HPDE6-E6E7 (cell line): Measurements from ENCODE around the gene KNL1.
"Not testable (repeated sequence)": the region's sequence is repeated elsewhere in the genome, so short reads cannot be mapped to it uniquely, and the experiment has no call there.

Source experiments
- DNase-seq: peaks from one replicate; pipeline ENCODE4 v3.0.0; 2011; ENCODE audit warnings: missing footprints; ENCODE audit errors: extremely low spot score

Gene KNL1

DNA sequence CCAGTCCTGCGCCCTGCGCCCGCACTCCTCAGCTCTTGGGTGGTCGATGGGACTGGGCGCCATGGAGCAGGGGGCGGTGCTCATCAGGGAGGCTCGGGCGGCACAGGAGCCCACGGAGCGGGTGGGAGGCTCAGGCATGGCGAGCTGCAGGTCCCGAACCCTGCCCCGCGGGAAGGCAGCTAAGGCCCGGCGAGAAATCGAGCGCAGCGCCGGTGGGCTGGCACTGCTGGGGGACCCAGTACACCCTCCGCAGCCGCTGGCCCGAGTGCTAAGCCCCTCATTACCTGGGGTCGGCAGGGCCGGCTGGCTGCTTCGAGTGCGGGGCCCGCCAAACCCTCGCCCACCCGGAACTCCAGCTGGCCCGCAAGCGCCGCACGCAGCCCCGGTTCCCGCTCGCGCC lies 82.9 kb downstream of the KNL1 start:
- DNase-seq: not testable (repeated sequence)

DNA sequence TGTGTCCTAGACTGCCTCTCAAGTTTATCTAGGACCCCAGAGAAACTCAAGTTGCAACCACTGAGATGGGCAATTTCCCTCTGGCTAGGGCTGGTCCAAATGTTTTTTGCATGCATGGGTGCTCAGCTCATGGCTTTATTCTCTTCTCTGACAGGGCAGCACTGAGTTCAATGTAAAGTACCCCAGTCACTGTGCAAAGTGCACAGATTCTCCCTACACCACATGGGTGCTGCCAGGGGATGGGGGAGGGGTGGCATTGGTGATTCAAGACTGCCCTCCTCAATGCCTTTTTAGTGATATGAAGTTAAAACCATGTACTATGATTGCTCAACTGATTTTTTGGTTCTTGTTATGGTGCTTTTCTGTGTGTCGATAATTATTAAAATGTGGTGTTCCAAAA lies 86.1 kb downstream of the KNL1 start:
- no peak for DNase-seq

DNA sequence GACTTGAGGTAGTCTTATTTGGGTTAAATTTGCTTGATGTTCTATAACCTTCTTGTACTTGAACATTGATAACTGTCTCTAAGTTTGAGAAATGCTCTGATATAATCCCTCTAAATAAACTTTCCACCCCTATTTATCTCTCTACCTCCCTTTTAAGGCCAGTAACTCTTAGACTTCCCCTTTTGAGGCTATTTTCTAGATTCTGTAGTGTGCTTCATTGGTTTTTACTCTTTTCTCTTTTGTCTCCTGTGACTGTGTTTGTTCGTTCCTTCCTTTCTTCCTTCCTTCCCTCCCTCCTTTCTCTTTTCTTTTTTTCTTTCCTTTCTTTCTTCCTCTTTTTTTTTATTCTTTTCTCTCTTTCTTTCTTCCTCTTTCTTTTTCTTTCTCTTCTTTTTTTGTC lies 86.9 kb downstream of the KNL1 start:
- DNase-seq: not testable (repeated sequence)

DNA sequence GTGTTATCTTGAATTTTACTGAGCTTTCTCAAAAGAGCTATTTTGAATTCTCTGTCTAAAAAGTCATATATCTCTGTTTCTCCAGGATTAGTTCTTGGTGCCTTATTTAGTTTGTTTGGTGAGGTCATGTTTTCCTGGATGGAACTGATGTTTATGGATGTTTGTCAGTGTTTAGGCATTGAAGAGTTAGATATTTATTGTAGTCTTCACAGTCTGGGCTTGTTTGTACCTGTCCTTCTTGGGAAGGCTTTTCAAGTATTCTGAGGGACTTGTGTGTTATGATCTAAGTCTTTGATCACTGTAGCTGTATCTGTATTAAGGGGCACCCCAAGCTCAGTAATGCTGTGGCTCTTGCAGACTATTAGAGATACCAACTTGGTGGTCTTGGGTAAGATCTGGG lies 90.3 kb downstream of the KNL1 start:
- DNase-seq: no peak

DNA sequence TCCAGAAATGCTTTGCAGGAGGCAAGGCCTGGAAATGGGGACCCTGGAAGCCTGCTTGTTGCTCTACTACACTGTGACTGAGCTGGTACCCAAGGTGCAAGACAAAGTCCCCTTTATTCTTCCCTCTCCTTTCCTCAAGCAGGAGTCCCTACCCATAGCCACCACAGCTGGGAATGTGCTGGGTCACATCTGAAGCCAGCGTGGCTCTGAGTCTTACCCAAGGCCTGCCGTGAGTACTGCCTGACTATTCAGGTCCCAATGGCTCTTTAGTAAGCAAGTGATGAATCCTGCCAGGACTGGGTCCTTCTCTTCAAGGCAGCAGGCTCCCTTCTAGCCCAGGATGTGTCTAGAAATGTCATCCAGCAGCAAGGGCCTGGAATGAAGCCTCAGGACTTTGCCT lies 91.3 kb downstream of the KNL1 start:
- no peak for DNase-seq

DNA sequence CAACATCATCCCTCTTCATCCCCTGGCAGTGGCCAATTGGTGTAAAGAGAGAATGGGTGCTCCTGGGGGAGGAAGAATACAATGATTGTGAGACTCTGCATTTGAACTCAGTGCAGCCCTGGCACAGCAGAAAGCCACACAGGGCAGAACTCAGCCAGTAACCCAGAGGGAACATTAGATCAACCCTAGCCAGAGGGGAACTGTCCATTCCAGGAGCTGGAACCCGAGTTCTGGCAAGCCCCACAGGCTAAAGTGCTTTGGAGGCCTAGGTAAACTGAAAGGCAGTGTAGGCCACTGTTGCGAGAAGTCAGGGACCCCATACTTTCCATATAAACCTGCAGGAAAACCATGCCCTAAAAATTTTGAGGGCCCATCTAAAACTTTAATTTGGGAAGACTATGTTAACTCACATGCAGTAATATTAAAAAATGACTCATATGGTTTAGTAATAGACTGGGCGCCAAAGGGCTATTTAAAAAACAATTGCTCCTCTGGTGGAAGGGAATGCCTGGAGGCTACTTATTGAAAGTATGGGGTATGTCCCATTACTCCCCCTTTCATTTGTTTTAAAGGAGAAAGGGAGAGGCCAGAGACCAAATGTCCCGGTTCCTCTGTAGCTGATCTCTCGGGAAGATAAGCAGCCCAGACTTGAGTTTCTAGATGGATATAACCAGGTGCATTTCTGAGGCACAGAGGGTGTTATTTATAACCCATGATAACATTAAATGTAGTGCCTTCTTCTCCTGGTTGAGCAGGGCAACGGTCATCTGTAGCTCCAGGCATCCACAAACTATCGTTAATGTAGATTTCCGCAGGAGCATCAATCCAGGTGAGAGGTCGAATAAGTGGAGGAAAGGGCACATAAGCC lies 95.1 kb downstream of the KNL1 start:
- DNase-seq: no peak

DNA sequence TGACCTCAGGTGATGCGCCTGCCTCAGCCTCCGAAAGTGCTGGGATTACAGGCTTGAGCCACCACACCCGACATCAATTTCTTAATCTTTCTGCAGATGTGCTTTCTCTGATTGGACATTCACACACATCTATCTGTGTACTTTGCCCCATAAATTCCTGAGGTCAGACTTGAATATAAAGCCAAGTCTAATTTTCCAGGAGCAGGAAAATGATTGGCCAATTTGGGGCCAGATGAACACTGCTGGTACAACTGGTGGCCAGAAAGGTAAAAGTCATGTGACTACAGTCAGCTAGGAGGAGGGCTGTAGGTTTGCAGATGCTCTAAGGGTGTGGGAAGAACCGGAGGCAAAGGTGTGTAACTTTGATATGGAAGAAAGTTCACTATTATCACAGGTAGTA lies 97.7 kb downstream of the KNL1 start:
- no peak for DNase-seq

DNA sequence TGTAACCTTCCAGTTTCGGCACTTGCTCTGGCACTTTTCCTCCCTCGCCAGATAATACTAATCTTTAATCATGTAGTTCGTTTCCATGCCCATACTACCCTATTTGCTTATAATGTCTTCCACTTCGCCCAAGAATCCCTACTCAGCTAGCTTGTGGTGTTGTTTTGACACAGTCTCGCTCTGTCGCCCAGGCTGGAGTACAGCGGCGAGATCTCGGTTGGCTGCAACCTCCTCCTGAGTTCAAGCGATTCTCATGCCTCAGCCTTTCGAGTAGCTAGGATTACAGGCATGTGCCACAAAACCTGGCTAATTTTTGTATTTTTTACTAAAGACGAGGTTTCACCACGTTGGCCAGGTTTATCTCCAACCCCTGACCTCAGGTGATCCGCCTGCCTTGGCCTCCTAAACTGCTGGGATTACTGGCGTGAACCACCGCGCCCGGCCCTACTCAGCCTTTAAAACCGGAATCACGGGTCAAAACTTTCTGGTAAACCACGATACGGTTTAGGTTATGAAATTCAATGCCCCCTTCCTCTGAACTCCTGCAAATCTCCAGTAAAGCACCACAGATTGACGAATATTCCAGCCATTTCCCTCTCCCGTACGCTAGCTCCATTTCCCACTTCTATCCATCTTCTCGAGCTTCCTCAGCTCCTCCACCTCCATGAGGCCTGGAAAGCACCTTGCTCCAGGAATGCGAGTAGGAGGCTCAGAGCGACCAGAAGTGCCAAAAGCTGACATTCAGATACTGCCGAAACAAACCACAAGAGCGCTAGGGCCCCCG lies 100.0 kb downstream of the KNL1 start:
- DNase-seq: no peak

DNA sequence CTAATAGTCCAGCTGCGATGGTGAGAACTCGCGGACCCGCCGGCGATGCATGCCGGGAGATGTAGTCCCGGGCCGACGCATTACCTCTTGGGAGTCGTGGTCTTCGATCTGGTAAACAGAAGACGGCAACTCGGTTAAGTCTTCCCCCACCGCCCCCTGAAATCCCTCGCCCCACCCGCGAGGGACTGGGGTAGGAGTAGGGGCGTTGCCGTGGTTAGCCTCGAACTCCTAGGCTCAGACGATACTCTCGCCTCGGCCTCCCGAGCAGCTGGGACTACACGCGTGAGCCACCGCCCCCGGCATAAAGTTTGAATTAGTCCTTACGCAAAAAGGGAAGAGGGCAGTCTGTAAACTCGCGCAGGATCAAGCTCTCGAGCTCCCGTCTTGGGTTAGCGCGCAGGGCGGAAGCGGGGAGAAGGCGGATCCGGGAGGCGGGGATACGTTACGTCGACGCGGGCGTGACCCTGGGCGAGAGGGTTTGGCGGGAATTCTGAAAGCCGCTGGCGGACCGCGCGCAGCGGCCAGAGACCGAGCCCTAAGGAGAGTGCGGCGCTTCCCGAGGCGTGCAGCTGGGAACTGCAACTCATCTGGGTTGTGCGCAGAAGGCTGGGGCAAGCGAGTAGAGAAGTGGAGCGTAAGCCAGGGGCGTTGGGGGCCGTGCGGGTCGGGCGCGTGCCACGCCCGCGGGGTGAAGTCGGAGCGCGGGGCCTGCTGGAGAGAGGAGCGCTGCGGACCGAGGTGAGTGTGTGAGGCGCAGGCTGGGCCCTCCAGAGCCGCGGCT lies 100.8 kb downstream of the KNL1 start, which contains the start of gene RAD51:
Gene RAD51, plus strand, starts transcription at position 487 of the 781 bp plus-strand sequence. CDS start 3,585 bp downstream, outside the sequence.
- peak; percentile 93 for DNase-seq

DNA sequence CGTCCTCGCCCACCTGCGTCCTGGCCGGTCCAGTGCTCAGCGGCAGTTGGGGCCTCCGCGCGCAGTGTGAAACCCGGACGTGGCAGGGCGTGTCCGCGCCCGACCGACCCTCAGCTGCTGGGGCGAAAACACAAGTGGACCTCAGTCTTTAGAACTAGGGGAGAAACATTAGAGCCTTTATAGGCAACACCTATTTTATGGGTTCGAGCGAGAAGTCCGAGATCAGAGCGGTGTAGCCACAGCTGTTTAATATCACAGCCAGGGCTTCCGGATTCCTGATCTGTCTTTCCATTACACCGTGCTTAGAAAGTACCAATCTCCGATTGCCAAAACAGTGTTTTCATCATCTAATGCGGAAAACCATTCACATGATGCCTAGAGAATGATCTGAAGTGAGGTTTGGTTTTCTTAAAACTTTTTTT lies 101.4 kb downstream of the KNL1 start:
- DNase-seq: peak; percentile 32

DNA sequence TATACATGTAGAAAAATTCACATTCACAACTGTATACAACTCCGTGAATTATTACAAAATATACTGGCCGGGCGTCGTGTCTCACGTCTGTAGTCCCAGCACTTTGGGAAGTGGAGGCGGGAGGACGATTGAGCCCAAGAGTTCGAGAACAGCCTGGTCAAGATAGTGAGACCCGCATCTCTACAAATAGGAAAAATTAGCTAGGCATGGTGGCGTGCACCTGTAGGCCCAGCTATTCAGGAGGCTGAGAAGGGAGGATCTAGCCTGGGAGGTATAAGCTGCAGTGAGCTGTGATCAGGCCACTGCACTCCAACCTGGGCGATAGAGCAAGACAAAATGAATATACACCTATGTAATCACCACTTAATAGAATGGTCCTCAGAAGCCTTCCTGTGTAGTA lies 102.2 kb downstream of the KNL1 start:
- no peak for DNase-seq

DNA sequence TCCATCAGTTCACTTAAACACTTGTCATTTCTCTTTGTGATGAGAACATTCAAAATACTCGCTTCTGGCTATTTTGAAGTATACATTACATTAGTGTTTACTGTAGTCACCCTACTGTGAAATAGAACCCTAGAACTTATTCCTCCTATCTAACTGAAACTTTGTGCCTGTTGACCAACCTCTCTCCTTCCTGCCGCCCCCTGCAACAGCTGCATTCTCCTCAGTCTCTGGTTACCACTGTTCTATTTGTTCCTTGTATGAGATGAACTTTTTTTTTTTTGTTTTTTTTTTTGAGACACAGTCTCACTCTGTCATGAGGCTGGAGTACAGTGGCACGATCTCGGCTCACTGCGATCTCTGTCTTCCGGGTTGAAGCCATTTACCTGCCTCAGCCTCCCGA lies 103.9 kb downstream of the KNL1 start:
- no peak for DNase-seq

DNA sequence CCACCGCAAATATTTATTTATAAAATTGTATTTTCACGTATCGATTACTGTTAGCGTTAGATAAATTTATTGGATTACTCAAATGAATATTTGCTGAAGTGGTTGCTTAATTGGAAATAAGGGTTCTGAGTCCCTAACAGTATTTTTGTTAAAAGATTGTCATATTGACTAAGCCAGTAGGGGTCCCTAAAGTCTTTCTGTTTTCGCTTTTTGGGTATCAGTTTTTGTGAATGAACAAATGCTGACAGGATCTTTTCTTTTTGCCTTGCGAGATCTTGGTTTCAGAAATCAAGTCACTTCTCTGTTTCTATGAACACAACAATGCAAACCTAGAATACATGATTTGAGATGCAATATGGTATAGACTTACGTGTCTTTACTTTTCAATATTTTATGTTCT lies 108.0 kb downstream of the KNL1 start:
- no peak for DNase-seq

DNA sequence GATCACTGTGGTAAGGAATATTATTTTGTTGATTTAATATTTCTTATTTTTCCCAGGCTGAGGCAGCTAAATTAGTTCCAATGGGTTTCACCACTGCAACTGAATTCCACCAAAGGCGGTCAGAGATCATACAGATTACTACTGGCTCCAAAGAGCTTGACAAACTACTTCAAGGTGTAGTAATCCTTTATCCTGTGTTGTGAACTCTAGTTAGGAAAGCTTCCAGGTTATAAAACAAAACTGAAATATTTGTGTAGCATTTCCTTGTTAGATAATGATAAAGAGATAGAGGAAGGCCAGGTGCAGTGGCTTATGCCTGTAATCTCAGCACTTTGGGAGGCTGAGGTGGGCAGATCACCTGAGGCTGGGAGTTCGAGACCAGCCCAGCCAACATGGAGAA lies 112.1 kb downstream of the KNL1 start:
- DNase-seq: no peak
